Vagina (tissue), 2 donors: ENCODE data around the gene BMP8B. TPM values are rescaled to one million over a fixed set of nuclear protein-coding genes. Genes with fewer than 3 reads are reported as not detected.

Source experiments
- DNase-seq, 2 donors: peaks; one replicate each; pipeline ENCODE4 v3.0.0-alpha.2; 2017; ENCODE audit errors: extremely low spot score in 2 of 2
- H3K27ac ChIP-seq: fragments of 200-600 bp; sonication (generic); one replicate; pipeline ENCODE4 v1.5.1; 2019
- H3K27me3 ChIP-seq: fragments of 200-600 bp; sonication (generic); one replicate; pipeline ENCODE4 v1.5.1; 2019
- H3K36me3 ChIP-seq, 2 donors: fragments of 200-600 bp; sonication (generic); one replicate each; pipeline ENCODE4 v1.5.1; 2017 to 2019
- H3K4me1 ChIP-seq: fragments of 200-600 bp; sonication (generic); one replicate; pipeline ENCODE4 v1.5.1; 2019
- H3K4me3 ChIP-seq, 2 donors: fragments of 200-600 bp; sonication (generic); 1 replicate in 1 of 2; 2 replicates in 1 of 2; pipeline ENCODE4 v1.5.1; 2016 to 2019
- H3K9me3 ChIP-seq: fragments of 200-600 bp; sonication (generic); one replicate; pipeline ENCODE4 v1.5.1; 2019
- CTCF ChIP-seq, 3 experiments: fragments of 450-650 bp in 2 of 3; fragments of 200-600 bp in 1 of 3; sonication (generic) in 1 of 3; IDR thresholded peaks; one replicate each; pipeline ENCODE4 v1.5.1; 2017 to 2019; ENCODE audit warnings: antibody characterized with exemption in 3 of 3, mild to moderate bottlenecking in 2 of 3, moderate library complexity in 2 of 3
- POLR2A ChIP-seq, 2 donors: fragments of 450-650 bp; IDR thresholded peaks; one replicate each; pipeline ENCODE4 v1.6.1; 2017; ENCODE audit warnings: antibody characterized with exemption in 2 of 2, mild to moderate bottlenecking in 2 of 2, moderate library complexity in 2 of 2
- POLR2AphosphoS5 ChIP-seq, 2 donors: sonication (generic); formaldehyde crosslinking; IDR thresholded peaks; one replicate each; pipeline ENCODE4 v1.9.0; 2017; ENCODE audit warnings: antibody characterized with exemption in 2 of 2, mild to moderate bottlenecking in 2 of 2, low read depth in 1 of 2; ENCODE audit not compliant: insufficient read depth in 1 of 2
- intact Hi-C: fragments of 100-400 bp; cut with DNase I; formaldehyde crosslinking; loops from one replicate; pipeline ENCODE4 v1.15.1; 2023
- total RNA-seq: library from RNA; depleted of rRNA; stranded (reverse); fragments of >200 nt; gene quantifications from one replicate; pipeline ENCODE4 v1.2.3, GENCODE V29; 2016

Gene BMP8B
- total RNA-seq, 1 donor from 2014 or later: 0.98 TPM

- no peak for DNase-seq
- intact Hi-C loops: no loop called here
- no peaks in the 10 kb centered on the region for H3K9me3 ChIP-seq
- peaks cover 0 to 62% of the 10 kb centered on the region in 2 donors for H3K36me3 ChIP-seq
- H3K4me3 ChIP-seq: no peak overlapping the region
- no peak for TF ChIP-seq CTCF (IDR thresholded peaks at IDR 0.05)
- no peak for TF ChIP-seq POLR2AphosphoS5 (IDR thresholded peaks at IDR 0.05; ENCODE audit: insufficient read depth in 1 of 2, low read depth in 1 of 2)
- no peak for TF ChIP-seq POLR2A (IDR thresholded peaks at IDR 0.05)
- H3K27me3 ChIP-seq: no peaks in the 10 kb centered on the region
- H3K4me1 ChIP-seq: no peaks in the 10 kb centered on the region
- H3K27ac ChIP-seq: no peak overlapping the region
These were observed 32.6 kb downstream of the BMP8B start for GRCh38 chr1:39755965-39756659.

GRCh38 chr1:39754906-39755504 is 33.7 kb downstream of the BMP8B start:
- intact Hi-C loops: loop anchor here (5.0 kb wide), 1 partner anchor 1212 kb away; no protein-coding TSS in a partner anchor
- no peak for TF ChIP-seq CTCF (IDR thresholded peaks at IDR 0.05)
- no peak for TF ChIP-seq POLR2AphosphoS5 (IDR thresholded peaks at IDR 0.05; ENCODE audit: insufficient read depth in 1 of 2, low read depth in 1 of 2)
- no peak for TF ChIP-seq POLR2A (IDR thresholded peaks at IDR 0.05)
- no peak overlapping the region for H3K4me3 ChIP-seq
- no peaks in the 10 kb centered on the region for H3K4me1 ChIP-seq
- peak in 1 of 2 donors; percentile 55 for DNase-seq
- H3K27ac ChIP-seq: no peak overlapping the region
- no peaks in the 10 kb centered on the region for H3K9me3 ChIP-seq
- peaks cover 0 to 73% of the 10 kb centered on the region in 2 donors for H3K36me3 ChIP-seq
- H3K27me3 ChIP-seq: no peaks in the 10 kb centered on the region

- intact Hi-C loops: loop anchor here (5.0 kb wide), 1 partner anchor 1213 kb away; no protein-coding TSS in a partner anchor
- peaks cover 0 to 82% of the 10 kb centered on the region in 2 donors for H3K36me3 ChIP-seq
- DNase-seq: no peak
- TF ChIP-seq POLR2AphosphoS5 (IDR thresholded peaks at IDR 0.05; ENCODE audit: insufficient read depth in 1 of 2, low read depth in 1 of 2): no peak
- no peak for TF ChIP-seq CTCF (IDR thresholded peaks at IDR 0.05)
- TF ChIP-seq POLR2A (IDR thresholded peaks at IDR 0.05): no peak
- no peak overlapping the region for H3K27ac ChIP-seq
- H3K4me1 ChIP-seq: no peaks in the 10 kb centered on the region
- no peaks in the 10 kb centered on the region for H3K9me3 ChIP-seq
- H3K4me3 ChIP-seq: no peak overlapping the region
- no peaks in the 10 kb centered on the region for H3K27me3 ChIP-seq
These were observed 34.6 kb downstream of the BMP8B start for GRCh38 chr1:39754026-39754570.

- H3K9me3 ChIP-seq: no peaks in the 10 kb centered on the region
- H3K27me3 ChIP-seq: no peaks in the 10 kb centered on the region
- no peaks in the 10 kb centered on the region for H3K4me1 ChIP-seq
- intact Hi-C loops: loop anchor here (5.0 kb wide), 1 partner anchor 1214 kb away; no protein-coding TSS in a partner anchor
- H3K4me3 ChIP-seq: no peak overlapping the region
- no peak overlapping the region for H3K27ac ChIP-seq
- H3K36me3 ChIP-seq: peaks cover 0 to 89% of the 10 kb centered on the region in 2 donors
- TF ChIP-seq POLR2AphosphoS5 (IDR thresholded peaks at IDR 0.05; ENCODE audit: insufficient read depth in 1 of 2, low read depth in 1 of 2) (no peak), CTCF (IDR thresholded peaks at IDR 0.05) (no peak), POLR2A (IDR thresholded peaks at IDR 0.05) (no peak)
- no peak for DNase-seq
These were observed 35.3 kb downstream of the BMP8B start for GRCh38 chr1:39753132-39754025.
